ENCODE data around the gene COL5A2. TPM values are rescaled to one million over a fixed set of nuclear protein-coding genes. Genes with fewer than 3 reads are reported as not detected.

Gene COL5A2
- total RNA-seq, 2 donors from 2014 or later, result 21.0 to 29.9 TPM

Small RNA genes within 50 kb of the gene (microRNA-seq; reads per million reads assigned to microRNA genes)
- gene MIR3129 (0.54 to 1.2 reads per million in 2 donors), gene MIR3606 (0.60 to 1.4 reads per million in 2 donors)

Other genes with a start within 250 kb of the COL5A2 start
- 100 to 1,000 TPM; 202 to 305 TPM for gene COL3A1, start 205.4 kb downstream of the COL5A2 start, total RNA-seq

All from left cardiac atrium (tissue), 2 donors.